MCF 10A (cell line): ENCODE results near the gene ACACA. TPM values are rescaled to one million over a fixed set of nuclear protein-coding genes. Genes with fewer than 3 reads are reported as not detected.

Experiments used
- BruUV-seq: library from RNA; stranded (reverse); fragments of 400-500 nt; replicated peaks from 2 replicates; lab custom pipeline; 2021; lab: Mats Ljungman, UMichigan
- CTCF ChIA-PET: fragments of 300-600 bp; sonication (Branson Sonifier 250); formaldehyde crosslinking; extraction: SDS; loops from one replicate; lab custom pipeline; 2021; ENCODE audit warnings: antibody characterized with exemption, inconsistent platforms; lab: Yijun Ruan, JAX
- POLR2A ChIA-PET: fragments of 300-600, 350-650 bp; sonication (Branson Sonifier 250); formaldehyde crosslinking; extraction: SDS; loops from one replicate; lab custom pipeline; 2020; ENCODE audit warnings: antibody characterized with exemption, inconsistent platforms; lab: Yijun Ruan, JAX
- DNase-seq: peaks from one replicate; pipeline ENCODE4 v3.0.0-alpha.2; 2018; ENCODE audit not compliant: unreplicated experiment
- H3K27ac Mint-ChIP-seq: one replicate; pipeline ENCODE4 v1.8.0; 2022; ENCODE audit warnings: mild to moderate bottlenecking, low read depth, mixed read lengths; ENCODE audit not compliant: unreplicated experiment
- H3K27me3 Mint-ChIP-seq: one replicate; pipeline ENCODE4 v1.8.0; 2022; ENCODE audit warnings: mixed read lengths; ENCODE audit not compliant: insufficient read depth, unreplicated experiment
- H3K36me3 Mint-ChIP-seq: one replicate; pipeline ENCODE4 v1.8.0; 2022; ENCODE audit warnings: mild to moderate bottlenecking, moderate library complexity, mixed read lengths; ENCODE audit not compliant: insufficient read depth, unreplicated experiment
- H3K4me1 Mint-ChIP-seq: one replicate; pipeline ENCODE4 v1.8.0; 2022; ENCODE audit warnings: mixed read lengths; ENCODE audit not compliant: insufficient read depth, unreplicated experiment
- H3K4me3 Mint-ChIP-seq: one replicate; pipeline ENCODE4 v1.8.0; 2022; ENCODE audit warnings: mild to moderate bottlenecking, moderate library complexity, mixed read lengths; ENCODE audit not compliant: unreplicated experiment
- H3K9me3 Mint-ChIP-seq: one replicate; pipeline ENCODE4 v1.8.0; 2022; ENCODE audit warnings: mixed read lengths; ENCODE audit not compliant: unreplicated experiment
- CTCF ChIP-seq: fragments of 200-600 bp; IDR thresholded peaks from one replicate; pipeline ENCODE4 v1.8.0; 2022; ENCODE audit warnings: antibody characterized with exemption, mild to moderate bottlenecking; ENCODE audit not compliant: unreplicated experiment
- intact Hi-C: fragments of 100-400 bp; cut with micrococcal nuclease; formaldehyde crosslinking; loops from 2 replicates; pipeline ENCODE4 v1.14.1; 2022
- total RNA-seq: library from RNA; stranded (reverse); gene quantifications from 2 replicates; pipeline ENCODE4 v1.2.3, GENCODE V29; 2022

The ACACA gene
- total RNA-seq, 1 experiment from 2014 or later, result 100 TPM

GRCh38 chr17:37037590-37038155 is 369.0 kb downstream of the ACACA start:
- H3K27me3 Mint-ChIP-seq, result no peaks in the 10 kb centered on the region
- no peaks in the 10 kb centered on the region for H3K4me1 Mint-ChIP-seq
- intact Hi-C loops, result no loop called here
- ChIA-PET POLR2A (no interaction called here), CTCF (interaction anchor here (0.8 to 2.5 kb wide), 3 partner anchors 10 to 409 kb away, joined by 3 to 11 read pairs (median 7); no protein-coding TSS in a partner anchor)
- H3K9me3 Mint-ChIP-seq, result no peaks in the 10 kb centered on the region
- DNase-seq, result no peak
- H3K27ac Mint-ChIP-seq, result no peak overlapping the region
- BruUV-seq, result no TSS peak
- TF ChIP-seq CTCF, result no peak
- peaks cover 46% of the 10 kb centered on the region for H3K36me3 Mint-ChIP-seq
- no peak overlapping the region for H3K4me3 Mint-ChIP-seq

Other genes with a start within 250 kb of the ACACA start
- gene C17orf78, start 30.9 kb downstream of the ACACA start, total RNA-seq, result not detected in 2 replicates
- gene TADA2A, start 50 bp upstream of the ACACA start, total RNA-seq, result 25.3 and 31.3 TPM in 2 replicates
- 31.7 and 39.4 TPM in 2 replicates for gene DUSP14, start 83.1 kb upstream of the ACACA start, total RNA-seq
- 18.0 and 26.8 TPM in 2 replicates for gene SYNRG, start 202.6 kb upstream of the ACACA start, total RNA-seq
- gene DDX52, start 236.6 kb upstream of the ACACA start, total RNA-seq, result 37.8 and 42.5 TPM in 2 replicates